Retina (tissue), 1 donor: ENCODE results near the gene PET117.
"Not testable (repeated sequence)": the region's sequence is repeated elsewhere in the genome, so short reads cannot be mapped to it uniquely, and the experiment has no call there.

Experiments used
- DNase-seq: peaks from one replicate; pipeline ENCODE4 v3.0.0-alpha.2; 2016

The PET117 gene

GRCh38 chr20:18165553-18165952 lies 27.9 kb downstream of the PET117 start:
- no peak for DNase-seq

DNA sequence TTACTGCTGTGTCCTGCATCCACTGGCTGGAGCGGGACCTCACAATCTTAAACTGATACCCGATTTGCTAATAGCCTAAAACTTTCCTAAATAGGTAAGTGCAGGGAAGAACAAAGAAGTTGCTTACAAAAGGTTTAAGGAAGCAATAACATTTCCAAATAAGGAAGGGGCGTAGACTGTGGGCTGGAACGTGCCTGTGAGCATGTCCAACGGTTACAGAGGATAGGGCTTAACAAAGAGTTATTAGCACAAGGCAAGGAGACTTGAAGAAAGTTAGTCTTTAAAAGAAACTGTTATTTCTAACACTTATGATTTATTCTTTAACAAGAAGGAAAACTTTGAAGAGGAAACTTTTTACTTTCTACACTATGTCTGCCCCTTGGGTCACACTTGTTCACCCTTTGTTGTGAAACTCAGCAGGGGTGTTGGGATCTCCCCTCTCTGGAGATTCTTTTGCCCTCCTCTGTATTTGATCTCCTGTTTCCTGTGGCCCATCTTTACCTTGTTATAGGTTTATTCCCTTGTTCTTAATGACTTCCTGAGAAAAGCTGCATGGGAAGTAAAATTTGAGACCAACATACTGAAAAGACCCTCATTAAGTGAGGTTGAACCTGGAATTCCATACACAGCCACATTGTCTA lies 28.7 kb downstream of the PET117 start:
- no peak for DNase-seq

DNA sequence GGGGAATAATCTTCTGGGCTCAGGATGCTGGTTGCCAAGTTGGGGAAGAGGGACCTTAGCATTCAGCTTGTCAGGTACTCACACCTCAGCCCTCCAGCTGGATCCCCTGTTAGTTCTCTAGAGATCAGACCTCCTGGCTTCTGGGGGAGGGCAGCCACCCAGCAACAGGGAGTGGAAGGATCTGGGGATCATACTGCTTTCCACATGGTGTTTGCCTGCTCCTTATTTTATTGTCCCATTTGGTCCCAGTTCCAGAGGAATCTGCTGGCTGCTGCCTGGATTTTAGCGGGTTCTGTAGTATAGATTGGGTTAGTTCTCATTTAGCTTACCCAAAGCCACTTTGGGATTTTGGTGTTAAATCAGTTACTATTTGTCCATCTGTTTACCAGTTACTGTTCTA lies 29.3 kb downstream of the PET117 start:
- DNase-seq: no peak

DNA sequence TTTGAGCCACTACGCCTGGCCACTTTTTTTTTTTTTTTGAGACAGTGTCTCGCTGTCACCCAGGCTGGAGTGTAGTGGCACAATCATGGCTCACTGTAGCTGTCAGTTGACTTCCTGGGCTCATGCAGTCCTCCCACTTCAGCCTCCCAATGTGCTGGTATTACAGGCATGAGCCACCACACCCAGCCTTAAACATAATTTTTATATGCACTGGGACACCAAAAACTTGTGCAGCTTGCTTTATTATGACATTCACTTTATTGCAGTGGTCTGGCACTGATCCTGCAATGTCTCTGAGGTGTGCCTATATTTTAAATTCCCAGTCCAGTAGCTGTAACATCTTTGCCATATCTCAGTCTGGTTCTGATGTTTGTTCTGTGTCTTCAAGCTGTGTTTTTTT lies 34.7 kb downstream of the PET117 start:
- no peak for DNase-seq

DNA sequence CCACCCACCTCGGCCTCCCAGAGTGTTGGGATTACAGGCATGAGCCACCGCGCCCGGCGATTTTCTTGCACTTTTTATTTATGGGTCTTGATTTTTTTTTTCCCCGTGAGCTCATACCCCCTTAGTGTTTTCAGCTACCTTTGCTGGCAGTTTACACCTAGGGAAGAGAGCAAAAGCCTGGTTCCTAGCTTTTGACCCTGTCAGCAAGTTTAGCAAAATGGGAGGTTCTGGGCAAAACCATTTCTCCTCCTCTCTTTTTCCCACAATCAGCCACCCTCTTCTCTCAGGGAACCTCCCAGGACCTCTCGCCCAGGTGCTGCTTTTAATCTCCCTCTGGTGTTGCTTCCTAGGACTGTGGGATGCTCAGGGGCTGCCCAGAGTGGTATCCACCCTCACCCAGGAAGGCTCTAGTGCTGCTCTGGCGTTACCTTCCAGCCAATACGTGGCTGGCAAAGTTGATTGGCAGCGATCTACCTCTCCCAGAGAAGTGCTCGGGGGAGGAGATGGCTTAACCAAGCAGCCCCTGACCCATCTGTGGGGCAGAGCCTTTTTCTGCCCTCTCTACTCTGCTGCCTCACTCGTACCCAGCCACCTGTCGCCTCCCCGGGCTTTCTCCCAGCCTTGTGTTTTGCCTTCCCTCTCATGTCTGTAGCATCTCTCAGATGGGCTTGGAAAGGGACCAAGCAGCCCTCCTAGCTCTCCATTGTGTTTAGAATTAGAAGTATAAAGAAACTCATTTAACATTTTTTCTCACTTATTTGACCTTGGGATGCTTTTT lies 37.4 kb downstream of the PET117 start:
- no peak for DNase-seq

DNA sequence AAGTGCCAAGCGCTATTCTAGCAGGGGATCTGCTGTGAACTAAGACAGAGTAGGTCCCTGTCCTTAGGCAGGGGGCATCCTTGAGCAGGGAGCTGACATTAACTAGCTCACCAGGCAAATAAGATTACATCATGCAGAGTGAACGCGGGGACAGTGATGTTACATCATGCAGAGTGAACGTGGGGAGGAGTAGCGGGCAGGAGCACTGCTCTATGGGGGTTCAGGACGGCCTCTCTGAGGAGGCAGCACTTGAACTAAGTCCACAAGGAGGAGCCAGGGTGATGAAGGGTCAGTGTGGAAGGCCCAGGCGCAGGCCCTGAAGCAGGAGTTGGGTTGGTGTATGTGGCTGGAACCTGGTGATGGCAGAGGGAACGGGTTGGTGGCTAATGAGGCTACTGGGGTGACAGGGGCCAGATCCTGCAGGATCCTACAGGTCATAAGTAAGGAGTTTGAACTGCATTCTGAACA lies 38.7 kb downstream of the PET117 start:
- no peak for DNase-seq

DNA sequence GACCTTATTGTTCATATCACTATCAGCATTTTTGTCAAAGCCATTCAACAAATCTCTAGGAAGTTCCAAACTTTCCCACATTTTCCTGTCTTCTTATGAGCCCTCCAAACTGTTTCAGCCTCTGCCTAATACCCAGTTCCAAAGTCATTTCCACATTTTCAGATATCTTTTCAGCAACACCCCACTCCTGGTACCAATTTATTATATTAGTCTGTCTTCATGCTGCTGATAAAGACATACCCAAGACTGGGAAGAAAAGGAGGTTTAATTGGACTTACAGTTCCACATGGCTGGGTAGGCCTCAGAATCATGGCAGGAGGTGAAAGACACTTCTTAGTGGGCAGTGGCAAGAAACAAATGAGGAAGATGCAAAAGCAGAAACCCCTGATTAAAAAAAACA lies 42.7 kb downstream of the PET117 start:
- DNase-seq: not testable (repeated sequence)

DNA sequence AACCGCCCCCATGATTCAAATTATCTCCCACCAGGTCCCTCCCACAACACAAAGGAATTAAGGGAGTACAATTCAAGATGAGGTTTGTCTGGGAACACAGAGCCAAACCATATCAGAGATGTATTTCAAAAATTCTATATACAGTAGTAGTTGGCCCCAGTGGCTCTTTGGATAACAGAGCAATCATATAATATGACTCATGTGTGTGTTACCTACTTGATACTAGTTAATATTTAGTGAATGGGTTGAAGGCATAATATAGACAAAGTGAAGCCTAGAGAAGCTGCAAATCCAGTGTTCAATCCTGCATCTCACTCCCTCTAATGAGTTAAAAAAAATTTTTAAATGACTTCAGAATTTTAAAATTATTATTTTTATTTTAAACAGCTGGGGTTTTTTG lies 43.2 kb downstream of the PET117 start:
- DNase-seq: no peak

DNA sequence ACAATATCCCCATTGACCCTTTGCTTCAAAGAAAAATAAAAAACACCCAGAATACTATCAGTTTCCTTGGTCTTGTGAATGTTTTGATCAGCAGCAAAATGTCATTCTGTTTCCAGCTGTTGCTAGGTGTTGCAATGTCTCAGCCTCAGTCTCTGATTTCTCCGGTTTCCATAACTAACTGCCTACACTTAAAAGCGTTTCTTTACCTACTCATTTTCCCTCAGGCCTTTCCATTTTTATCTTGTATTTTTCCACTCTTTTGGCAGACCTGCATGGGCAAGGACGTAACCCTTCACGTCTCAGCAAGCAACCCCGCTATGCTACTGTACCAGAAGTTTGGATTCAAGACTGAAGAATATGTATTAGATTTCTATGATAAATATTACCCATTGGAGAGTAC lies 49.4 kb downstream of the PET117 start:
- no peak for DNase-seq

- DNase-seq: no peak
Measured at GRCh38 chr20:18188434-18188833, 50.8 kb downstream of the PET117 start.

GRCh38 chr20:18190338-18191233 lies 52.9 kb downstream of the PET117 start:
- DNase-seq: no peak

DNA sequence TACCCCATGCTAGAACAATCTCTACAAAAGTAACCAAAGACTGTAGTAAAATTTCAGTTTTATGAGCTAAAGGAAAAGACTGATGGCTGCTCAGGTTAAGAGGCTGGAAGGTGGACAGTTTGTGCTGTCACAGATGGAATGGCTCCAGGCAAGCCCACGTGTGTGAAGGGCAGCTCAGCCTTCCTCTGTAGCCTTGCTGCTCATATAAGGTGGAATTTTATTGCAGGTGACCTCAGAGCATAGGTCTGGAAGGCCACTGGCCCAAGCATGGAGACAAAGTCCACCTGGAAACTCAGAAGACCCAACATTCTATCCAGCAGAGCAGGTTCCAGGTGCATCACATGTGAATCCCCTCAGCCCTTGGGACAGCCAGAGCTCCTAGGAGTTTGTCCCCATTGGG lies 53.6 kb downstream of the PET117 start:
- no peak for DNase-seq
